ENCODE measurements around the gene ISG20L2.

Gene ISG20L2

DNA sequence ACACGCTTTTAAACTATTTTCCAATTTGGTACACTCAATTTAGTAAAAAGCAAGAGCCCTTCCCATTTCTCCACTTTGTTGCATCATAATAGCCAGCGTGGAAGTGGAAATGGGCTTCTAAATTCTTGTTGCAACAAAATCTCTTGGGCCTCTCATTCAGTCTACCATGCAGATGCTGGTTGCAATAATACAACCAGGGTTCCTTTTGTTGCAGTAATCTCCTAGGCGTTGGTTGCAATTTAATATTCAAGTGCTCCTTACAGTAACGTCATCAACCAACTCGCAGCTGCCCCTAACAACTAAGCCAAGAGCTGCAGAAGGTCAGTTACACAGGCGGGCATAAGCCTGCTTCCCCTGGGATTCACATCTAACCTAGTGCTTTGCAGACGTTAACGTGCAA, 25.7 kb upstream of the ISG20L2 start:
- no peak for DNase-seq

GRCh38 chr1:156752843-156753482, 24.4 kb upstream of the ISG20L2 start:
- no peak for DNase-seq

DNA sequence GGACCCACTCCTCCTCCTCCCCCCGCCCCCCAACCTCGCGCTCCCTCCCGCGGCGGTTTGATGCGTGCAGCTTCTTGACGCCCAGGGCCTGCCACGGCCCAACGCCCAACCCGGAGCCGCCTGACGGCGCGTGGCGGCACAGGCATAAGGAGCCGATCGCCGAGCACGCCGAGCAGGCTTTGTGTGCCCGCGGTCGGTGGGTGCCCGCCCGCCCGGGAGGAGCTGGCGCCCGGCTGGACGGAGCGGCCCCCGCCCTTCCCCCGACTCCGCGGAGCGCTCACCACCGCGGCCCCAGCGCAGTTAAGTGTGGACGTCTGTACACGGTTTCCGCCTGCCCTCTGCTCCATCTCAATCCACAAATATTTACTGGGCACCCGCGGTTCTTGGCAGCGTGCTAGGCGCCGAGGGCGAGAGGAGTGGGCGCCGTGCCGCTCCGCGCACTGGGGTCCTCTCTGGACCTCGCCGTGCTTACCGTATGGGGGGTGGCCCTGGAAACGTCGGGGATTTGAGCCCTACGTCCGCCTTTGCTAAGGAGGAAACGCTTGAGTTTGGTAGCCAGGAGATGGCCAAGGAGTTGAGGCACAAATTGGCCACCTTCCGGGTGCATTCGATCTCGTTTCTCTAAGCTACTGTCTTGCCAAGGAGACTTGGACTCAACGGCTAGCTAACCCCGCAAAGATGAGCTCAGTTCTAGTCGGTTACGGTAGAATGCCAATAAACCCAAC, 23.4 kb upstream of the ISG20L2 start:
- DNase-seq: peak; percentile 70 to 99 (median 96)

DNA sequence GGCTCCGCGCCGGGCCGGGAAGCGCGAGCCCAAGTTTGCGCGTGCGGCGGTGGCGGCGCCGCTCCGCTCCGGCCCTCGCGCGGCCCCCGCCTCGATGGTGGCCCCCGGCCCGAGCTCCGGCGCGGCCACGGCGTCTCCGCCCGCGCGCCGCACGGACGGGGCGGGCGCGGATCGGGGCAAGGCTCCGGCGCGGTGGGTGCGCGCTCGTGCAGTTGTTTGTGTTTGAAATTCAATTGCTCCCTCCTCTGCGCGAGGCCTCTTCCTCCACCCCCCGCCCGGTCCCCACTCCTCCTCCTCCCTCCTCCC, 22.8 kb upstream of the ISG20L2 start, which contains the start of gene HDGF:
Gene HDGF (minus strand): TSS at position 225 of the 306 bp plus-strand sequence. CDS start 246 bp downstream, outside the sequence.
- peak in 2 of 51 donors; percentile 75 for DNase-seq

GRCh38 chr1:156750711-156751450, 22.3 kb upstream of the ISG20L2 start:
- peak in 35 of 51 donors; percentile 25 to 82 (median 60) for DNase-seq

DNA sequence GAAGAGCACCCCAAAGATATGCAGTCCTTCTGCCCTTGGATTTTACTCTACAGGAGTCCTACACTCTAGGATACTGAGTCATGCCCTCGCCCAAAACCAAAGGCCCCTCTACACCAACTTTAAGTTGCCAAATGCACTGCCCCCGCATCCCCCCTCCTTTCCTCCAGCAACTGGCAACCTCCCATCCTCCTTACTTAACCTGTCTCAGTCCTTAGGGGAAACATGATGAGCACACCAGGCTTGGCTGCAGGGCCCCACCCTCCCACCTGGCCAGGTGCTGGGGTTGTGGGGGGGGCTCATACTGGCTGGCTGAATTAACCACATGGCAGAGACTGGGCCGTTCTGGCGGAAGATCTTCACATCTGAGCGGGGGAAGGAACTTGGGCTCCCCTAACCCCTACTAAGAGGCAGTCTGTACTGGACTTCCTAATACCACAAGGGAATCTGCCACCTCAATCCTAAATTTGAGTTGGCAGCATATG, 21.7 kb upstream of the ISG20L2 start:
- DNase-seq: peak in 6 of 51 donors; percentile 8 to 51 (median 24)

GRCh38 chr1:156749419-156750118, 21.0 kb upstream of the ISG20L2 start:
- DNase-seq: no peak

GRCh38 chr1:156748670-156749418, 20.3 kb upstream of the ISG20L2 start:
- peak in 35 of 51 donors; percentile 10 to 59 (median 34) for DNase-seq

GRCh38 chr1:156747742-156748669, 19.4 kb upstream of the ISG20L2 start:
- peak in 5 of 51 donors; percentile 11 to 54 (median 31) for DNase-seq

DNA sequence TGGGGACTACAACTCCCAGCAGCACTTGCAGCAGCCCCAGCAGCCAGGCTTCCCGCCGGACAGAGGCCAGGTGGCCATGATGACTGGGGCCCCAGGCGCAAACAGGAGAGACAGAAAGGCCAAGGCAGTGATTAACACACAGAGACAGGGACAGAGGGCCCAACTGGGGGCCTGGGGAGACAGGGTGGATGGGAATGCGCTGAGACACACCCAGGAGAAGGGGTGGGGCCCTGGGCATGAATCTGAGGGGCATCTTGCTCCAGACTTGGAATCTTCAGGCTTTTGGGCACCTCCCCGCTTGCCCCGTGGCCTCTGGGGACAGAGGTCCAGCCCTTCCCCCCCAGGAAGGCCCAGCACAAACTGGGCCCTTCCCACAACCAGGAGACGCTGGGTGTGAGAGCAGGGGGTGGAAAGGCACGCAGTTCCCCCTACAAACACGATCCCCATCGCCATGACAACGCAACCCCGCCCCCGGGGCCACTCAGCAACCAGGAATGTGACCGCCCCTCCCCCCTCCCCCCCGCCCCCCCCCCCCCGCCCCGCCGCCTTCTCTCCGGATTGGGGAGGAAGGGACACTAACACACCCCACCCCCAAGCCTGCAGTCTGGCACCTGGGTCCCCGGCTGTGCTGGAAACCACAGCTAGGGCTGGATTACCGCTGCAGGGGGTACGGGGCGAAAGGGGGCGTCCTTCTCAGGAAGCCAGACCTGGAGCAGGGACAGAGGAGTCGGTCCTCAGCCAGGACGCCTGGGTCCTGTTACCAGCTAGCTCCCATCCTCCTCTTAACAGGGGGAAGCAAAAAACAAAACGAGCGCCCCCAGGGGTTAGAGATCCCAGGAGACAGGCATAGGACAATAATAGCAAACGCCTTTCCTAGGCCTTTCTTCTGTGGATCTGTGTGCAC, 18.4 kb upstream of the ISG20L2 start:
- DNase-seq: peak; percentile 20 to 89 (median 75)

- no peak for DNase-seq
Measured at GRCh38 chr1:156746406-156746727, 17.8 kb upstream of the ISG20L2 start.

GRCh38 chr1:156745881-156746280, 17.3 kb upstream of the ISG20L2 start:
- no peak for DNase-seq

DNA sequence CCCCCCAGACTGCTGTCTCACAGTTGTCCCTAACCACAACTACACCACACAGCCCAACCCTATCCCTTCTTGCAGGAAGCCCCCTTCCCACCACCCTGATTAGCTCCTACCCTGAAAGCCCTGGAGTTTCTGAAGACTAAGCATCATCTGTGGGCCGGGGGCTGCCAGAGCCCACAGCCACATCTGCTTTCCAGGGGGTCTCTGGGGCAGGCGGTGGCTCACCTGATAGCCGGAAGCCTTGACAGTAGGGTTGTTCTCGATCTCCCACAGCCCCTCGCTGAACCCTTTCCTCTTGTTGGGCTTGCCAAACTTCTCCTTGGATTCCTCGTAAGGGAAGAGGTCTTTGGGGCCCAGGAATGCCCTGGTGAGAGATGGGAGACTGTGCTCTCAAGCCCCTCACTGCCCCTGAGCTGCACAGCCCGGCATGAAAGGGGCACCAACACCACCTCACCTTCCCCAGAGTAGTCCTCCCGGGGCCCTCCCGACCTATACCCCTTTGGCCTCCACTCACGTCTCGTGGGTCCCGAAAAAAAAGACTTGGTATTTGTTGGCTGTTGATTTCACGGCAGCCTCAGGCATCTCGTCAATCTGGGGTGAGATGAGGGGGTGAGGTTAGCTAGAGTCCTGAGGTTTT, 16.3 kb upstream of the ISG20L2 start:
- no peak for DNase-seq

DNA sequence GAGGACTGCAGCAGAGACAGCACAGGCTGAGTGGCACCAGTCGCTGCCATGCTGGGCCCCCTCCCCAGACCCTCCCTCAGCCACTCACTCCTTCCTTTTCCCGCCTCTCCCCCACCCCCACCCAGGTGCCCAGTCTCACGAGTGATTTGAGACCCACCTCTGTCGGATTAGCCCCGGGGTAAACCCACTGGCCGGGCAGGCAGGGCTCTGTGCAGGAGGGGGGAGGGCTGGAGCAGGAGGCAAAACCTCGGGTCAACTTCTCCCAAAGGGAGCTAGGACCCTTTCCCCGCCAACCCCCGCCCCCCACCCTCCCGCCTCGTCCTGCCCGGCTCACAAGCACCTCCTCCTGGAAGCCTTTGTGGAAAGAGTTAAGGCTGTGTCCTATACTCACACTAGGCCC, 15.8 kb upstream of the ISG20L2 start:
- DNase-seq: no peak

DNA sequence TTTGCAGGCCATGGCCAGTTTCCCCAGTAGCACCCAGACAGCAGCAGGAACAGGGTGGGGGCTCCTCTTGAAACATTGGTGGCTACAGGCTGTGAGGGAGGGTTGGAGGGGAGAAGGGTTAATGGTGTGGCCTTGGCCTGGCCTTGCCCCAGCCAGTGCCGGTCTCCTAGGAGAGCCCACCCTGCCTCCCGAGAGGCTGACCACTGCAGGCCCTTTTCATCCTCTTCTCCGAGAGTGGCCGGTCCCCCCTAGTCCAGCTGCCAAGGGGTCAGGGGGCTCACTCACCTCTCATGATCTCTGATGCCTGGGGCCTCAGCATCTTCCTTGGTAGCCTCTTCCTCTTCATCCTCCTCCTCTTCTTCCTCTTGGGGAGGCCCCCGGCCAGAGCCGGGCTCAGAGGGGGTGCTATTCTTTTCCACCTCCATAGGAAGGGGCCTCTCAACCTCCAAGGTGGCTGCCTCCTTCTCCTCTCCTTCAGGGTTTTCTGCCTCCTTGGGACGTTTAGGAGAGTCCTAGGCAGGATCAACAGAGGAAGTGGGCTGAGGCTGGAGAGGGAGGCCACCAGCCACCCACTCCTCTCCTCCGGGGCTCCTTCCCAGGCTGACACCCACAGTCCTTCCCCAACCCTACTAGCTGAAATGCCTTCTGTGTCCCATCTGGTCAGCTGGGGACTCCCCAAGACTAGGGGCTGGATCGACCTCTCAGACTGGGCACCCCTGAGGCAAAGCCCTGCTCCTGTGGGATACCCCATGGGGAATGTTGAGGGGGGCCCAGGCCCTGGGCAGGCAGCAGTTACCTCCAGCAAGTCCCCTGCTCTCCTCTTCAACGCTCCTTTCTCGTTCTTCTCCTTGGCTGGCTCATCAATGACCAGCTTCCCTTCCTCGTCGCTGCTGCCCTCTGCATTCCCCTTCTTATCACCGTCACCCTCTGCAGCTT, 15.1 kb upstream of the ISG20L2 start:
- no peak for DNase-seq

GRCh38 chr1:156742801-156743200, 14.2 kb upstream of the ISG20L2 start:
- no peak for DNase-seq

GRCh38 chr1:156742017-156742416, 13.5 kb upstream of the ISG20L2 start:
- no peak for DNase-seq

Measured in hypothalamus (tissue), 51 donors.